ENCODE measurements around the gene FAM53B. TPM values are rescaled to one million over a fixed set of nuclear protein-coding genes. Genes with fewer than 3 reads are reported as not detected.

The FAM53B gene
- total RNA-seq, 1 experiment from 2014 or later: 9.4 TPM

DNA sequence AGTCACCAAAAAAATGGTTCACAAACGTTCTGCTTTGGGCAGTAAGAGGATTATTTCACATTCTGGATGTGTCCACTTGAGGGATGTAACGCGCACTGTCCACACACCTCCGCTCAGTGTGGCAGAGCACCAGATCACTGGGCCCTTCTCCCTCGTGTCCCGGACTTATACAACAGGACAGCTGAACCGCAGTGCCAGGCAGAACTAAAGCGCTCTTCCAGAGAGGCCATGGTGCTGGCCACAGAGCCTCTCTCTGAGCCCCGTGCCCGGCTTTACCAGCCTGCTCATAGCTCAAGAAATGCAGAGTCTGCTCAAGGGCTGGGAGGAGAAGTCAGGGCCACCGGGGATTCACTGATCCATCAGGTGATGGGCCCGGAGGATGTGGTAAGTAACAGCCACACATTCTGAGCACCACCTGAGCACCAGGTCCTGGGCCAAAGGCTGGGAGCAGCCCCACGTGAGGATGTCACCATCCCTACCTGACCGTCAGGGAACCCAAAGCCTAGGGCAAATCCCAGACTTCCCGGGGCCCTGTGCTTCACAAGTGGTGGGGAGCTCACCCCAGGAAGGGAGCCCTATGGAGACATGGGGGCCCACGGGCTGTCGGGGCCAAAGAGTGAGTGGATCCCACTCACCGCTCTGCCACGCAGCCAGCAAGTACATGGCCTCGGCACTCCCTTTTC lies 74.9 kb downstream of the FAM53B start:
- H3K4me1 ChIP-seq: peaks cover 28% of the 10 kb centered on the region
- H3K9me3 ChIP-seq (replicated peaks): no peaks in the 10 kb centered on the region
- no peak for DNase-seq
- no peak overlapping the region for H3K27ac ChIP-seq
- no peak overlapping the region for H3K4me3 ChIP-seq
- H3K27me3 ChIP-seq: no peaks in the 10 kb centered on the region
- H3K36me3 ChIP-seq: no peaks in the 10 kb centered on the region

DNA sequence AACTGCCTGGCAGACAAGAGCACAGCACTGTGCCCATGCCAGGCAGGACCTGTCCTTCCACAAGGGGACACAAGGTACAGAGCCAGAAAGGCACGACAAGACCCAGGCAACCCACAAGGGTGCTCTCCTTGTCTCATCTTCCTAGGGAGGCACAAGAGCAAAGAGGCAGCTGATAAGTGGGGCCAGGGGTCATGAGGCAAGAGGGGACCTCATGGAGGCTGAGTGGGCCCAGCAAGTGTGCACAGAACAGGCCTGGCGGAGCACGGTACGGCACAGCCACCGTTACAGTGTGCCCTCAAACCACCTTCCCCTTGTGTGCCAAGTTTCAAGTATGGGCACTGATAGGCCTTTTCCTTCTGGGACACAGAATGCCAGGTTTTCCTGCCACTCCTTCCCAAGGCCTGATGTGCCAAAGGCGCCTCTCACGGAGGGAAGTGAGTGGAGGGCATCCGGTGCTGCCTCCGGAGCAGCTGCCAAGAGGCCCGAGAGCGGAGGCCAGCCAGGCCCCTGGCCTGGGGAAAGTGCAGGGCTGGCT lies 75.6 kb downstream of the FAM53B start:
- Histone ChIP-seq H3K4me3 (no peak overlapping the region), H3K4me1 (peaks cover 28% of the 10 kb centered on the region), H3K27me3 (no peaks in the 10 kb centered on the region), H3K9me3 (replicated peaks) (no peaks in the 10 kb centered on the region), H3K27ac (no peak overlapping the region), H3K36me3 (no peaks in the 10 kb centered on the region)
- DNase-seq: no peak

DNA sequence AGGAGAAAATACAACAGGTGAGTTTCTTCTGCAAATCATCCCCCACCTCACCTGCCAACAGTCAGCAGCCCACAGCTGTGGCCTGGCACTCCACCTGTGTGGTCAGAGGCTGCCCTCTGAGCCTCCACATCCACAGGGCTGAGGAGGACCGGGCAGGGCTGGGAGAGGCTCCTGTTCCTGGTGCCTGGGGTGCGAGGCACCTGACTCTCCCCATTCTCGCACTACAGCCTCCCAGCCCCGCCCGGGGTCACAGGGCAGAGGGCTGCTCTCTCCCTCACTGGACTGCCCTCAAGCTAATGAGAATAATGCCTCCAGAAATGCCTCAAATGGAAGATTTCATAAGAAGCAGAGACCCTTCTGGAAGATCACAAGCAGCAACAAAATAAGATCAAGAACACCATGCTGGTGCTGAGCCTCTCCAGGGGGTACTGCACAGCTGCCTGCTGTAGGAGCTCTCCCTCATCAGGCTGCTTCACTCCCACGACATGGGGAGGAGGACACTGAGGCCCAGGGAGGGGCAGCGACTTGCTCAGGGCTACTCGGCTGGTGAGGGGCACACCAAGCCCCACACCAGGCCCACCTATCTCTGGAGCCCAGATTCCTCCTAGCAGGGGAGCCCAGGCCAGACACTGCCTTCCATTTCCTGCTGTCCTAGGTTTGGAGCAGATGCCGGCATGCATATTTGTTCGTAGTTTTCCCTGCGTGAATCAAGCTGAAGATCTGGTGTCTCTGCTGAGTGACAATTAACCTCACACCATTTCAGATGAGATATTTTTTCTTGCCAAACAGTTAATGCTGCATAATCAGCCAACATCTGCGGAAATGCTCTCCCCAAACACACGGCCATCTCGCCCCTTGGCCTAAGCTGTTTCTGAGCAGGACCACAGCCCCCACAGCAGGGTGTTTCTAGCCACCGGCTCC lies 76.5 kb downstream of the FAM53B start:
- no peaks in the 10 kb centered on the region for H3K36me3 ChIP-seq
- peaks cover 19% of the 10 kb centered on the region for H3K4me1 ChIP-seq
- H3K27me3 ChIP-seq: no peaks in the 10 kb centered on the region
- H3K9me3 ChIP-seq (replicated peaks): no peaks in the 10 kb centered on the region
- H3K4me3 ChIP-seq: no peak overlapping the region
- H3K27ac ChIP-seq: no peak overlapping the region
- no peak for DNase-seq

DNA sequence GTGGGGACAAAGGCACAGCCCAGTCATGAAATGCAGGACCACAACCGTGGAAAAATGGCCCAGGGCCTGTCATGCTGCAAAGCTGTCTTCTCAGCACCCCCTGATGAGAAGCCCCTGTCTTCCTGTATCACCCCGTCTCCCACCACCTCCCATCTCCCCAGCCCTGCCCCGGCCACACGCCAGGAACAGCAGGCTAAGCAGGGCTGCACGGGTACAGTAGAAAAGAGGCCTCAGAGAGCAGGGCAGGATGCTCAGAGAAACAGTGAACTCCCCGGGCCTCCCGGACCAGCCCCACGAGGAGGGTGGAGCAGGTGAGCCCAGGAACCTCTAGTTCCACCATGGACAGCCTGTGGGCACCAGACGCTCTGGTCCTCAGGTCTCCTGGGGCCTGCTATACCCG lies 77.7 kb downstream of the FAM53B start:
- Histone ChIP-seq H3K27me3 (no peaks in the 10 kb centered on the region), H3K9me3 (replicated peaks) (no peaks in the 10 kb centered on the region), H3K4me1 (peaks cover 10% of the 10 kb centered on the region; the same call in 1 of the 2 replicates), H3K4me3 (no peak overlapping the region), H3K27ac (no peak overlapping the region), H3K36me3 (no peaks in the 10 kb centered on the region)
- DNase-seq: no peak

DNA sequence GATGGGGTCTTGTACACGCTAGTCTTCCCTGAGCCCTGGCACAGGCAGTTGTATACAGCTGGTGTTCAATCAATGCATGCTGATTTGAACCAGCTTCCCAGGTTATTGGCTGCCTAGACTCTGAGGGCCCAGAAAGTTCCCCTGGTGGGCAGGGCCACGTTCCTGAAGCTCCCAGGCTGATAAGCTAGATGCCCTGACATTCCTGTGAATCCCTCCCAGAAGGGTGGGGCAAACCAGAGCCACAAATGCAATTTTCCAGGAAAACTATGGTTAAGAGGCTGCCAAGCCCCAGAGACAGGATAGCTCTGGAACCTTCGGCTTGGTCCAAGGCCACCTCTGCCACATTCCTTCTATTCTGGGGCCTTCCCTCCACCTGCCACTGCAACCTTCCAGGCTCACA lies 78.2 kb downstream of the FAM53B start:
- no peaks in the 10 kb centered on the region for H3K36me3 ChIP-seq
- H3K4me1 ChIP-seq: peaks cover 5% of the 10 kb centered on the region; the same call in 1 of the 2 replicates
- DNase-seq: no peak
- no peak overlapping the region for H3K4me3 ChIP-seq
- no peaks in the 10 kb centered on the region for H3K9me3 ChIP-seq (replicated peaks)
- H3K27me3 ChIP-seq: no peaks in the 10 kb centered on the region
- H3K27ac ChIP-seq: no peak overlapping the region

DNA sequence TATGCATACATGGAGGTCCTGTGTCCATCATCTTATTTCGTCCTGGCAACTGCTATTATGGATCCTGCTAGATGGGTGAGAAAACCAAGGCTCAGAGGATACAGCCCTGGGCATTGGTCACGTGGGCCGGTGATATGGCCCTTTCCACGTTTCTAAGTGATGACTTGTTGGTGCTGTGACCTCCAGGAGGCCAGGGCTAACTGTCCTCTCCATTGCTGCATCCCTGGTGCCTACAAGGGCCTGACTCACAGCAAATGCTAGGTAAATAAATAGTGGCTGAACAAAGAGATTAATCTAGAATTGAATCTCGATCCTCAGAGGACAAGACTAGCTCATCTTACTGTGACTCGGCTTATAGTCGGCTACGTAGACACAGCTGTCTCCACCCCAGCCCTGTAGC lies 78.6 kb downstream of the FAM53B start:
- no peak overlapping the region for H3K27ac ChIP-seq
- H3K4me1 ChIP-seq: peaks cover under 1% of the 10 kb centered on the region; the same call in 1 of the 2 replicates
- H3K27me3 ChIP-seq: no peaks in the 10 kb centered on the region
- no peaks in the 10 kb centered on the region for H3K36me3 ChIP-seq
- no peaks in the 10 kb centered on the region for H3K9me3 ChIP-seq (replicated peaks)
- no peak for DNase-seq
- no peak overlapping the region for H3K4me3 ChIP-seq

DNA sequence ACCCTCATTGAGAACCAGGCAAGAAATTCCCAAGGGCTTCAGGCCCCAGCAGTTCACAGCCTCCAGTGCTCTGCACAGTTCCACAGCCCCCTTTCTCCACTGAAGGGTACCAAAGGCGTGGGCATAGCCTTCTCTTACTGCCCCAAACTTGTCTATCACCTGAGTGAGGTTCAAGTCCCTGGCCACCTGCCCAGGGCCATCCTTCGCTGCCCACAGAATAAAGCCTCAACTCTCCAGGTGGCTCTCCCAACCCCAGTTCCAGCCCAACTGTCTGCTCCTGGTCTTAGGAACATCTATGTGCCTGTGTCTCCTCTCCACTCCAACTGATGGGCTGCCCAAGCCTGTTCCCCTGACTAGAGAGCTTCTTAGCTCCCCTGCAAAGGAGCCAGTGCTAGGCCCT lies 79.1 kb downstream of the FAM53B start:
- DNase-seq: no peak
- no peaks in the 10 kb centered on the region for H3K9me3 ChIP-seq (replicated peaks)
- H3K27ac ChIP-seq: no peak overlapping the region
- no peaks in the 10 kb centered on the region for H3K27me3 ChIP-seq
- no peaks in the 10 kb centered on the region for H3K4me1 ChIP-seq
- H3K4me3 ChIP-seq: no peak overlapping the region
- no peaks in the 10 kb centered on the region for H3K36me3 ChIP-seq

DNA sequence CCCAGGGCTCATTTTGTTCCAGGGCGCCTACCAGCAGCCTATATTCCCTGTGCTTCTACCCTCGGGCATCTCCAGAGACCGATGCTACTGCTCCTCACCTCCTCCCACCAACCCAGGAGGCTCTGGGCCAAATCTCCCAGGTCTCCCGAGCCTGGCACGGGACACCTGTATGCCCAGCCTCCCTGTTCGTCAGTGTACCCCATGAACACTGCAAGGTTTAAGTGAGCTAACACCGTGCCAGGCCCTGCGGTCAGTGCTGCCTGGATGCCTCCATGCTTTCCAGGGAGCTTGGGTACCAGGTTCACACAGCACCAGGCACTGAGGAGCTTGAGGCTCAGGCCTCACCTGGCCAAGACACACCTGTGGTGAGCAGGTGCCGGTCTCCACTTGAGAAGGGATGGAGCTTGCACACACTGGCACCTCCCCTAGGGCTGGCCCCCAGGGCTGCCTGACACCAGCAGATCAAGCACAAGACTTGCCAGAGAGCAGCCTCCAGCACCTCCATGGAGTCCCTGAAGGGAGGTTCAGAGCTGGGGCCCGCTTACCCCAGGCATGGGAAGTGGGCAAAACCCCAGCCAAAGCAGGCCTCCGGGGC lies 80.3 kb downstream of the FAM53B start:
- Histone ChIP-seq H3K4me1 (no peaks in the 10 kb centered on the region), H3K9me3 (replicated peaks) (no peaks in the 10 kb centered on the region), H3K4me3 (no peak overlapping the region), H3K36me3 (no peaks in the 10 kb centered on the region), H3K27me3 (no peaks in the 10 kb centered on the region), H3K27ac (no peak overlapping the region)
- no peak for DNase-seq

DNA sequence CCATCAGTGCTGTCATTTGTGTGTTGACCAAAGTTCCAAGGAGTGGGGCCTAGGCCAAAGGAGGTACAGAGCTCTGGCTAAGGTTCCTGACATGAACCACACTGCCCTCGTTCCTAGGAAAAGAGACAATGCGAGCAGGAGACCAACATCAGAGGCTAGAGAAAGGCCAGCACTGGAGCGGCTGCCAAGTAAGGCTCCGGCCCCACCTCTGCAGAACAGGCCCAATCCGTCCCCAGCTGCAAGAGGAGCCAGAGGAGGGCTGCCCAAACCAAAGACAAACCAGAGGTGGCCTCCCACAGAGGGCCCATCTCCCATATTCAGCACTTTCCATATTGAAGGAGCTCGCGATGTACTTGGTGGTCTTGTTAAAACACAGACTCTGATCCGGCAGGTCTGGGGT lies 81.0 kb downstream of the FAM53B start:
- H3K27me3 ChIP-seq: no peaks in the 10 kb centered on the region
- H3K9me3 ChIP-seq (replicated peaks): no peaks in the 10 kb centered on the region
- no peak for DNase-seq
- H3K4me3 ChIP-seq: no peak overlapping the region
- H3K4me1 ChIP-seq: peaks cover 2% of the 10 kb centered on the region
- no peak overlapping the region for H3K27ac ChIP-seq
- H3K36me3 ChIP-seq: no peaks in the 10 kb centered on the region

DNA sequence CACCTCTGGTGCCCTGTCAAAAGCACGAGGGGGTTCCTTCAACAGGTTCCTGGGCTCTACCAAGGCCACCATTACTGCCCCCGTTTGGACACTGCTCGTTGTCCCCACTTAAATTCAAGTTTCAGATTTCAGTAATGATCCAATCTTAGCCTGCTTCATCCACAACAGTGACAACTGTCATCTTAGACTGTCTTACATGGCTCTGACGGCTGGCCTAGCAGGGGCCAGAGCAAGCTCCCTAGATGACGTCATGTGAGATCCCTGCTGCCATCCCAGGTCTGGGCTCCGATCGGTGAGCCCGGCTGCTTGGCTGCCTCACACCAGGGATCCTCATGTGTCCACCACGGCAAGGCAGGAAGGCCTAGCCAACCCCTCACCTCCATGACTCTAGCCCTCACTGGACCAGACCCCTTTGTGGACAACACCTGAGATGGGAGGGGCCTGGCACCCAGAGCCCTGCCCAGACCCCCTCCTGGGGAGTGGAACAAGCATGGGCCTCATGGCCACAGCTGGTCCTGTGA lies 82.5 kb downstream of the FAM53B start:
- Histone ChIP-seq H3K9me3 (replicated peaks) (no peaks in the 10 kb centered on the region), H3K4me1 (peaks cover 11% of the 10 kb centered on the region), H3K27ac (no peak overlapping the region), H3K27me3 (no peaks in the 10 kb centered on the region), H3K36me3 (no peaks in the 10 kb centered on the region), H3K4me3 (no peak overlapping the region)
- DNase-seq: no peak

DNA sequence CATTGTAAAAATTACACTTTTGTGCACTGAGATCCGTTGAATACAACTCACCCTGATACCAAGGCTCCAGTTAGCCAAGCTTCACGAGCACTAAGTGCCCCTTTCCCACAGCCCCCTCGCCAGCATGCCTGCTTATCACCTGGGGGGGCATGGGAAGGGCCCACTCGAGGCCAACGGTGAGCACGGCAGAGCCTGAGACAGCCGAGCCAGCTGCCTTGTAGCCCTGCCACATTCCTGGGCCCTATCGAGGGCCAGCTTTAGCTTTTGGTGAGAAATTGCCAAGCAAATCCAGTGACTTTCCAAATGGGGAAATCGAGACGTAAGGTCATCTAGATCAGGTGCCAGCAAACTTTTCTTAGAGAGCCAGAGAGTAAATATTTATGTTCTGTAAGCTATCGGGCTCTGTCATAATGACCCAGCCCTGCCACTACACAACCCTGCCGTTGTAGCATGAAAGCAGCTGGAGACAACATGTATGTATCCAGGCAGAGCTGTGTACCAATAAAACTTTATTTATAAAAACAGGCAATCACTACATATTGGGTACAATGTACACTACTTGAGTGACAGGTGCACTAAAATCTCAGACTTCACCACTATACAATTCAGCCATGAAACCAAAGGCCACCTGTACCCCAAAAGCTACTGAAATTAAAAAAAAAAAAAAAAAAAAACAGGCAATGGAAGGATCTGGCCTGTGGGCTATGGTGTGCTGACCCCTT lies 83.6 kb downstream of the FAM53B start:
- H3K9me3 ChIP-seq (replicated peaks): no peaks in the 10 kb centered on the region
- H3K27me3 ChIP-seq: no peaks in the 10 kb centered on the region
- H3K27ac ChIP-seq: no peak overlapping the region
- H3K4me1 ChIP-seq: peaks cover 11% of the 10 kb centered on the region
- no peaks in the 10 kb centered on the region for H3K36me3 ChIP-seq
- H3K4me3 ChIP-seq: no peak overlapping the region
- no peak for DNase-seq

DNA sequence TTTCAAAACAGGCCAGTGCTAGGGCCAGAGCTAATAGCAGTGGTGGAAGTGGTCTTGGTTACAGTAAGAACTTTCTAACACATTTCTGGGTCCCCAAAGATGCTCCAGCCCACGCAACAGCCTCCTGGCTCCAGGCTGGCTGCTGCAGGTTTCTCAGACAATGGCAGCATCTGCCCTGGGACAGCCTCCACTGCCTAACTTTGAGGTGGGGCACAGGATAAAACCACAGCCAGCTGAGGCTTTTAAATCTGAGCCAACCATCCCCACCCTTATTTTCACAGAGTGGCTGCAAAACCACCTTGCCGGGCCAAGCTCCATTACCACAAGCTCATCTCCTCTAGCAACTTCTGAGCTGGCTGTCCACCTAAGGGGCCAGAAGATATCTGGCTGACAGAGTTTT lies 84.8 kb downstream of the FAM53B start:
- Histone ChIP-seq H3K27ac (no peak overlapping the region), H3K4me1 (peaks cover 11% of the 10 kb centered on the region), H3K9me3 (replicated peaks) (no peaks in the 10 kb centered on the region), H3K36me3 (no peaks in the 10 kb centered on the region), H3K27me3 (no peaks in the 10 kb centered on the region), H3K4me3 (no peak overlapping the region)
- DNase-seq: no peak

DNA sequence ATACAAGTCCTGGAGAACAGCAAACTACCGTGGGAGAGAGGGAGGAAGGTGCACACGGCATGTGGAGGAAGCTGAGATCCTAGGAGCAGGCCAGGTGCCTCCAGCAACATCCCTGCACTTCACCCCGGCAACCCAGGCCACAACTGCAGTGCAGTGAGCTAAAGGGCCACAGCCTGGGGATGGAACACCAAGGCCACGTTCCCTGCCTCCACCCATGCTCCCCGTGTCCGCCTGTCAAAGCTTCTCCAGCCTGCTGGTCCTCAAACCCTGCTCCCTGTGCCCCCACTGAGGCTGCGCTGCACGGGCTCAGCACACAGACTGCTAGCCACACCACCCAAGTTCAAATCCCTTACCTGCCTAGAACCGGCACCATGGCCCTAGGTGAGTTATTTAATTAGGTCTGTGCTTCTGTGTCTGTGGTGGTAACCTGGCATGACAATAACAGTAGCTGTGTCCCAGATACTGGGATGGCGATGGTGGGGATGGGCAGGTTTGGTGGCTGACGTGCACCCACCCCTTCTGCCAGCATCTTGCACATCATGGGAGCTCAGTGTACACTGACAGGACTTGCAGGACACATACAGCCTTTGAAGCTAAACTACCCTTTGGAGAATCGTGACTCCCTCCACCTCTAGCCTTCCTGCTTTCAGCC lies 85.5 kb downstream of the FAM53B start:
- H3K4me3 ChIP-seq: no peak overlapping the region
- no peaks in the 10 kb centered on the region for H3K36me3 ChIP-seq
- no peaks in the 10 kb centered on the region for H3K27me3 ChIP-seq
- no peak for DNase-seq
- no peak overlapping the region for H3K27ac ChIP-seq
- H3K9me3 ChIP-seq (replicated peaks): no peaks in the 10 kb centered on the region
- peaks cover 11% of the 10 kb centered on the region for H3K4me1 ChIP-seq

DNA sequence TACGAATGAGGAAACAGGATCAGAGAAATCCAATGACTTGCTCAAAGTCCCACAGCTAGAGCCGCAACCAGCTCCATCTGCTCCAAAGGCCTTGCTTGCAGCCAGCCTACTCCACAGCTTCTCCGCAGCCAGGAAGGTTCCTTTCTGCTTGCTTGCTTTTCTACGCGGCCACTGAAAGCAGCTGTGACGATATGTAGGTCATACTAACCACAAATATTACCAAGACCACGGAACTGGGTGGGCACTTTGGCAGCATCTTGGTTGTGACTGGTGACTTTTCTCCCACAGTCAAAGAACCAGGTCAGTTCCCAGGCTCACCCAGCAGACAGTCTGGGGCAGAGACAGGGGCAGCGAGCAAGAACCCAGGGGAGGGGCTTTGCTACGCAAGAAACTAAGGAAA lies 86.4 kb downstream of the FAM53B start:
- DNase-seq: peak; percentile 60 to 69
- H3K36me3 ChIP-seq: no peaks in the 10 kb centered on the region
- peak overlapping the region; percentile 28 for H3K27ac ChIP-seq
- H3K4me3 ChIP-seq: no peak overlapping the region
- peaks cover 11% of the 10 kb centered on the region for H3K4me1 ChIP-seq
- no peaks in the 10 kb centered on the region for H3K27me3 ChIP-seq
- H3K9me3 ChIP-seq (replicated peaks): no peaks in the 10 kb centered on the region

Data from SJCRH30 (cell line).